Hematopoietic multipotent progenitor cell treated with erythropoietin and hydrocortisone succinate and interleukin-3 and kit ligand, for 17 days (in vitro differentiated cells): ENCODE measurements around the gene DMGDH.

Experiments
- DNase-seq: peaks from one replicate; pipeline ENCODE4 v3.0.0-alpha.2; 2015; ENCODE audit warnings: low spot score

Gene DMGDH

DNA sequence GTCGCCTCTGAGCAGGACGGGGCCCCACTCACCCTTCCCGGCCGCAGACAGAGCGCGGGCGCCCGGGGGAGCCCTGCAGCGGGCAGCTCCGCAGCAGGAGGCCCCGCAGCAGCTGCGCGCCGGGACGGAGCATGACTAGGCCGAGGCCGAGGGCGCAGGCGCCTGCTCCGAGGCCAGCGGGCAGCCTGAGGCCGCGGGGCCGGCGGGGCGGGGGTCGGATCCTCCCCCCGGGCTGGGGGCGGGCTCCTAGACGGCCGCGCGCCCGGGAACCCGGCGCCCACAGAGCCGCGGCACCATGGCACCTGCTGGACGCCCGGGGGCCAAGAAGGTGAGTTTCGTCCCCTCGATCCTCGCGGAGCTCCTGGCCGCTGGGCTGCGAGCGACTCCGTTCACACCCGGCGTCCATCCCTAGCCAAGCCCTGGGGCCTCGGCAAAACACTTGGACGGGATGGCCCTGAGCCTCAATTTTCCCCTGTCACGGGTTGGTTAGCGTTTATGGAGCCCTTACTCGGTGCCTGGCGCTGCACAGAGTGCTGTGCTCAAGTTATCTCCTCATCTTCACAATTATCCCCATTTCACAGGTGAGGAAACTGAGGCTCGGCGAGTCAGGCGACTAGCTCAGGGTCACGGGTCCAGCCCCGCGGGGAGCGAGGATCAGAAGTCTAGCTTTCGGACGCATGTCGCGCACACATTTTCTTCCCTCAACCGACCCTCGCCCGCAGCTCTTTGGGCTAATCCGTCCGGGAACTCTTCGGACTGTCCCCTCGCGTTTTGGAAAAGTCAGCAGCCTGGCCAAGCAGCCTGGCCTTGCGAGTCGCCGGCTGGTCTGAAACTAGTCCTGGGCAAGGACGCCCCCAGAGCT lies at the start of gene DMGDH, which contains the start of gene BHMT2:
Gene DMGDH (minus strand): TSS at position 187 of the 862 bp plus-strand sequence. CDS start 54 bp downstream, at position 133.
Gene BHMT2 (plus strand): TSS at position 280 of the 862 bp plus-strand sequence. CDS start 16 bp downstream, at position 296.
- no peak for DNase-seq

DNA sequence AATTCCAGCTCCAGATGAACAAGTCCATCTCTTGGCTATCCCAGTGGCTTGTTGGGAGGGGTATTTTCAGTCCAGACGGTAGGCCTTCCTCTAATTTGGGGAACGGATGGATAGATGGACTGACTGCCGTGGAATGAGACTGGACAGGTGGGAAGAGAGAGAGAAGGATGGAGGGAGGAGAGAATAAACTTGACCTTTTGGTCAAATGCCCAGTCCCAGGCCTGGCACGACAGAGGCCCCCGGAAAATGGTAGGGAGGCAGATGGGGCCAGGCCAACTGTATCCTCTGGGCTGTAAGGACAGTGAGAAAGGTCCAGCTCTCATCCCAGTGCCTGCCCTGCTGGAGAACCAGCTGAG lies 43.2 kb upstream of the DMGDH start:
- no peak for DNase-seq

DNA sequence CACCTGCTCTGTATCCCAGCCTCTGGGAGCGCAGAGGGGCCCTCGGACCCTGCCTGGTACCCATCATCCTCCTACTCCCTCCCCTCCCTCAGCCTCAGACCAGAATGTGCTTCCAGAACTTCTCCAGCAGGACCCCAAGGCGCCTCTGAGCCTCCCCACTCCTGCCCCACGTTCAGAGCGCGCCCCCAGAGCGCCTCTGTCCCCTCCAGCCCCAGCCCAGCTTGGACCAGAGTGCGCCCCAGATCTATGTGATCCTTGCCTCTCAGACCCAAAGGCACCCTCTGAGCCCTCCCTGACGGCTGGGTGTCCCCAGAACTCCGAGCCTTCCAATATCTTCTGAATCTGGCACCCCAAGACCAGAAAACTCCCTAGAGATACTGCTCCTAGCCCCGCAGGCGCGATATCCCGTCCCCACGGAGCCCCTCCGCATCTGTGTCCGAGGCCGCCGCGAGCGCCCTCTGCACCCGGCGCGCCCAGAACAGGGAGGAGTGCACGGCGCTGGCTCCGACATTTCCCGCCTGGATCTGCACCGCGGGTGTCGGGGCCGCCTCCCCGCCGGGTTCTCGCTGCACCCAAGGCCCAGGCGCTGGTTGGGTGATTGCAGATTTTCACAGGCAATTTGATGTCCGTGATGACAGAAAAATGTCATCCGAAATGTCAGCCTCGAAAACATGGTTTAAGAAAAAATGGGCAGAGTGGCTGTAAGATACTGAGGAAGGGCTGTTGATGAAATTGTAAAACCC lies 42.7 kb upstream of the DMGDH start:
- DNase-seq = no peak

DNA sequence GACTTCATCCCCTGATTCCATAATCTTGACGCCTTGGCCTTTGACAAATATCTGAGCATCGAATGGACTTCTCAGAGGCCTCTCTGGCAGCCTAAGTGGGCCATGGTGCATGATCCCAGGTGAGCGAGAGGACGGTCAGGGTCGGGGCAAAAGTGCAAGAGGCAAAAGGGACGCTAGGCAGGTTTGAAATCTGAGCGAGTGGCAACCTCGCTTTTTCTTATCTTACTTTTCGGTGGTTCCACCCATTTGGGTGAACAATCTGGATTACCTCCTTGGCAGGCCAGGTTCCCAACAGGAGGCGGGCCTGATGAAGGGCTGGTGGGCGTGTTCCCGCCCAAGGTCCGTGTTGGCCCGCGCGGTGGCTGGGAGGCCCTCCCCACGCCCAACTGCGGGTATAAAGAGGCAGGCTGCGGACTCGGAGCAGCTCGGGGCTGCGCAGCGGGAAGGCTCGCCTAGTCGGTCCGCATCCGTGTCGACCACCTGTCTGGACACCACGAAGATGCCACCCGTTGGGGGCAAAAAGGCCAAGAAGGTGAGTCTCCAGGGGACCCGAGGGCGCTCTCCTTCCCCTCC lies 42.0 kb upstream of the DMGDH start, which contains the start of gene BHMT:
Gene BHMT (plus strand): TSS at position 423 of the 573 bp plus-strand sequence. CDS start 77 bp downstream, at position 500.
- no peak for DNase-seq

DNA sequence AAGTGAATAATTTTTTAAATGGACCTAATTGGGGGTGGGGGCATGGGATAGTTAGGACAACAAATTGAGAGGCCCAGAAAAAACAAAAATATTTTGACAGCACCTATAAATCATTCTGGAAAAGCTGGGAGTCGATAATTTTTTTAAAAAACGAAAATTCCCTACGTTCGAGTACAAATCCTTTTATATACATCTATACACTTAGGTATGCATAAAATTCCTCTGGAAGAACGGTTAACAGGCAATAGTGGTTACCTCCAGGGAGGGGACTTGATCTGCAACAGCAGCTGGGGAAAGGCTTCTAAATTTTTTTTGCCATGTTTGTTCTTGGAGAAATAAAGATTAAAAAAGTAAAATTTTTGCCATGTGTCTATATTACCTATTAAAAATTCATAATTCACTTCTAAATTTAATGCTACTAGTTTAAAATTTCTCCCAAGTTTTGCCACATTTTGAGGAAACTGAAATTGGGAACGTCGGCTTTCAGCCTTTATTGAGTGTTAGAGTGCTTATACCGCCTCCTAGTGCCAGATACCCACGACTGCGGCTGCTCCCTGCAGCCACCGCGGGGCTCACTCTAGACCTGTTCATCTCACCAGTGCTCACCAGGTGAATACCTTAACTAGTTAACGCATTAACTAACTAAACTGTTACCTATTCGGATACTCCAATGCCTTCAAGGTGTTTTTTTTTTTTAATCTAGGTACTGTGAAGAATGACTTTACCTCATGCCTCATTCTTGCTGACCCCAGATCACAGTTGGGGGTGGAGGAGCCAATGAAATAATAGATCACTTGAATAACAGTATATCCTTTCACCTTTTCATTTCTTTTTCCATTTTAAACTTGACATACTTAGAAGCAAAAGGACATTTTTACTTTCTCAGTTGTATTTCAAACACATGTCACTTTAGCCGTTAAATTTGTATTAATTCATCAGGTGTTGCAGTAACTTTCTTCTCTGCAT lies 40.3 kb upstream of the DMGDH start:
- peak; percentile 16 for DNase-seq

DNA sequence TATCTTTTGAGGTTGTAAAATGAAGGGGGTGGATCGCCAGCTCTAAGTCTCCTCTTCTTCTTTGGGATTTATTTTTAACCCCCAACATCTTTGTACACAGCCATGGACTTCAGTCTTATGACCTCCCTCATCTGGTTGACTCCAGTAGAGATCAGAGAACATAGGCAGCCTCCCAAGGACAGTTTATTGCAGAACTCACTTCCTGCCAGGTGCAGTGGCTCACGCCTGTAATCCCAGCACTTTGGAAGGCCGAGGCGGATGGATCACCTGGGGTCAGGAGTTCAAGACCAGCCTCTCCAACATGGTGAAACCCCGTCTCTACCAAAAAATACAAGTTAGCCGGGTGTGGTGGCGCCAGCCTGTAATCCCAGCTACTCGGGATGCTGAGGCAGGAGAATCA lies 39.3 kb upstream of the DMGDH start:
- no peak for DNase-seq

DNA sequence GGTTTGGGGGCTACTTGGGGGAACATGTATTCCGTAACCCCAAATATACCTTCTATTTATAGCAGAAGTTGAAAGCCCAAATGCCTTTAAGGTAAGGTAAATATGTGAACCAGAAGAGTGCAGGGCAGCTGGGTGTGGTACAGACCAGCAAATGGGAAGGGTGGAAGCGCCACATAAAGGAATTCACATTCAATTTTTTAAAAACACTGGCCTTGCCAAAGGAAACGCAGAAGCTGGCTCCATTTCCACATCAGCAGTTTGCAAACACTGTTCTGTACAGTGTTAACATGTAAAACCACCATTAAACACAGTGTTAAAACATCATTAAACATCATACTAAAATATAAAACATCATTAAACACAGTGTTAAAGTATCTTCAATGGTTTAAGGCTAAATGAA lies 38.6 kb upstream of the DMGDH start:
- no peak for DNase-seq

DNA sequence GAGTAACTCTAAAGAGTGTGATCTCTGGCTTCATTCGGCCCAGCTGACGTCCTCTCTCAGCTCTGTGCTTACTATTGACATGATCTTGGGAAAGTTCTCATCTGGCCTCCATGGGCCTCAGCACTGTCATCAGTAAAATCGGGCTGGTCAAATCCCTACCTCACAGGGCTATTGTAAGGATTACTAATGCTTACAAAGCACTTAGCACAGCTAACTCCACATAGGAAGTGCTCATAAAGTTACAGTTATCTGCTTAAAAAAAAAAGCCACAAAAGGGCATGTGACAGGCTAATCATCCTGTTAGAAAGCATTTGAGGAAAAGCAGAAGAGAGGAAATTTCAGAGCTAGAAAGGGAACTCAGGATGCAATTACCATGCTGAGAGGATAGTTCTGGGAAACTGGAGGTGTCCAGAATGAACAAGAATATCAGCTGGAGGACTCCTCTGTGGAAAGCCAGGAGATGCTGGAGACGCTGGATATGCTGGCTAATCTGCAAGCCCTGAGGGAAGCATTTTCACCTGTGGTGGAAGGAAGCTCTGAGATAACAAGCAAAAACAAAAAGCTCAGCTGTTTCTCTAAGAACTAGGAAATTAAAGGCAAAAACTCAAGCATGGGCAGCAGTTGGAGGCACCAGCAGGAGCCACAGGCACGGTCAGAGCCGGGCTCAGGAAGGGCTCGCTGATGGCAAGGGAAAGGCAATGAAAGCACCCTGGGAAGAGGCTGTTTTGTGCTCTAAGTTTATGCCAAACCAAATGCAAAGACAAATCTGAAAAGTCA lies 37.7 kb upstream of the DMGDH start:
- DNase-seq = no peak

DNA sequence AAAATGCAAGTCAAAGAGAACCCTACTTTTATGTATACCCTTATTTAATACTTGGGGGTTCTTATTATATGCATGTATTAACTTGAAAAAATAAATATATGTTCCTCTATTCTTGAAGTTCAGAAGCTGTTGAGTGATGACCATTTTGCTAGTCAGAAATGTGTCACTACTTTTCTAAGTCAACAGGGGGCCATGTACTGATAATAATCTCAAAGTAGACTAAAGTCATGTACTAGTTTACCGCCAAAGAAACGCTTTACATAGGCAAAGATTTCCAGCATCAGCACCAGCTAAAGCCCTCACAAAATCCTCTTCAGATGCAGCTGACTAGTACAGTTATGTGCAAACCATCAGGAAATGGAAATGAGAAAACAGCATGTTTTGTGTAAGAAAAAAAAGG lies 36.4 kb upstream of the DMGDH start:
- no peak for DNase-seq

DNA sequence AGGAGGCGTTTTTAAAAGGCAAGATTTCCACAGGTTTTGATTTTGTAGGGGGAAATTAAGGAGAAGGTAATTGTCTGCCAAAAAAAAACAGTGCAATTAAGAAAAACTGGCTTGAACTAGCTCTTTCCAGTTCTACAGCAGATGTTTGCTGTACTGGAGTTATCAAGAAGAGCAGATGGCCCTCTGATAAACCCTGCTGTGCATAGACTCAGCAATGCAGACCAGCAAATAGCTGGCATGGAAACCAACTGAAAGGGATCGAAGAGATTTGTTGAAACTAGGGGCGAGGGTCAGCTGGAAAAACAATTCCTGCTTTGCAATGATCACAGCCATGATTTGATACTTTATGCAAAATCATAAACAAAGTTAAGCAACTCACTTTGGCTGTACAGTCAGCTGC lies 24.3 kb upstream of the DMGDH start:
- no peak for DNase-seq

DNA sequence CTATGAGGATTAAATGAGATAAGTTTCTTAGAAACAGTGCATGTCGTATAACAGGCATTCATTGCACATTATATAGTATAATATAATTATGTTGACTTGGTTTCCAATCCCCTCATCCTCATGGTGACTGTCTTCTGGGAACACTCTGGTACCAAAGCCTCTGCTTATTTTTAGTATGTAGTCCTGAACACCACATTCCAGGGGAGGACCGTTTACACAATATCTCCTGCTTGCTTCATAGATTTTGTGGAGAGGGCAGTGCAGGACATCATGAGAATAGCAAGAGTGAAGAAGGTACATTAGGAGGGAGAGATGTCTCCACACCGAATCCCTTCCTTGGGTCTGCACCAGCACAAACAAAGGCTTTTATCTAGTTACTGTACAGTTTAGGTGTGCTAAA lies 21.6 kb upstream of the DMGDH start:
- no peak for DNase-seq

DNA sequence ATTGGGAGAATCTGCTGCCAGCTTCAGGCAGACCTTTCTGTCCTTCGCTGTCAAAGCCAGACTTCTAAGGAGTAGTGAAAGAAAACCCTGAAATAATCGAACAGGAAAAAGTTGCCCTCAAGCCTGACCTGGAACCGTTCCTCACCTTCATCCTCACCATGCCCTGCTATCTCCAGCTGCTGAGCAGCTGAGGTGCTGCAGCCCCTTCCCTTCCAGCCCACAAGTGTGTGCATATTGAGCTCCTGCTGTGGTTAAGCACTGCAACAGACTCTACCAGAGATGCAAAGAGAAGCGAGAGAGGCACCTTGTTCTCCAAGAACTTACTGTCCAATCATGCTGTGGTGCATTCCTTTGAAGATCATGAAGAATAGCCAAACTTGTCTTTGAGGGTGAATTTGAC lies 19.0 kb upstream of the DMGDH start:
- DNase-seq = no peak

DNA sequence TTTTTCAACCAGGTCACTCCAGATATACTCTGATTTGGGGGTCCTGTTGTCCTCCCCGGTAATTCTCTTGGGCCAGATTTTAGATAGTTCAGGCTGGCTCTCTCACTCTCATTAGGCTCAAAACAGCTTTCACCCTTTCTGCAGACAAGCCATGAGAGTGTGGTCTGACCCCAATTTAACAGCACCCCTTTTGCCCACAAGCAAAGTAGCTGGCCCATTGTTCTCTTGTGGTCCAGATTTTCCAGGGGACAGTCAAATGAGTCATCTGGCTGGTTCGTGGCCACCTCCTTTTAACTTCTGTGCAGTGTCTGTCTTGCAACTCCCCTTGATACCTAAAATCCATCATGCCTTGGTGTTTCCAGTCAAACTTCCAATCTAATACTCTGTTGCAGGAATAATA lies 16.6 kb upstream of the DMGDH start:
- no peak for DNase-seq

DNA sequence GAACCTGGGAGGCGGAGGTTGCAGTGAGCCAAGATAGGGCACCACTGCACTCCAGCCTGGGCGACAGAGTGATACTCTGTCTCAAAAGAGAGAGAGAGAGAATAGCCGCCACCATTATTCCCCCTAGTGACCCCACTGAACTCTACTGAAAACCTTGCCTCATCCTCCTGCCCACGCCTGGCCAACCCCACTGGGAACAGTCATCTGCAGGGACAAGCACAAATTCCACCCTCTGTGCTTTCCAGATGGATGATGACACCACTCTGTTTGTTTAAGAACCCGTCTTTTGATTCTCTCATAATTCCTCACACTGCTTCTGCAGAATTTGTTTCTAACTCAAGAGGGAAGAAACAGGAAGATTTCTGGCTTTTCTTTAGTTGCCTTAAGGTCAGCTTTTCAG lies 12.3 kb upstream of the DMGDH start:
- no peak for DNase-seq

DNA sequence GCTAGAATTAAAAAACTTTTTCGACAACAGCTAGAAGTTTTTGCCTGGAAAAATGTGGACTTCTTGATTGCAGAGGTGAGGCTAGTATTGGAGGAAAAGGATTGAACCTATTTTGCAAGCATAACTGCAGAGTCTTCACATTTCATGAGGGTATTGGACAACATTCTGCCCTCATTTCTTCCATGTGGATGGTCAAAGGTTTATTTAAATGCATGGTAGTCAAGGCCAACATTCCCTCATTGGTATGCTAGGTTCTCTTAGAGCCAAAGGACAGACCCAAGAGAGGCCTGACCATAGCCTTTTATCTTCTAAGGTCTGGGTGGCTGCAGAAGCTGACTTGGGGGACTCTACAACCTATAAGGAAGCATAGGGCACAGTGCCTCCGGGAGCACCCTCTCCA lies 11.3 kb upstream of the DMGDH start:
- DNase-seq = no peak

DNA sequence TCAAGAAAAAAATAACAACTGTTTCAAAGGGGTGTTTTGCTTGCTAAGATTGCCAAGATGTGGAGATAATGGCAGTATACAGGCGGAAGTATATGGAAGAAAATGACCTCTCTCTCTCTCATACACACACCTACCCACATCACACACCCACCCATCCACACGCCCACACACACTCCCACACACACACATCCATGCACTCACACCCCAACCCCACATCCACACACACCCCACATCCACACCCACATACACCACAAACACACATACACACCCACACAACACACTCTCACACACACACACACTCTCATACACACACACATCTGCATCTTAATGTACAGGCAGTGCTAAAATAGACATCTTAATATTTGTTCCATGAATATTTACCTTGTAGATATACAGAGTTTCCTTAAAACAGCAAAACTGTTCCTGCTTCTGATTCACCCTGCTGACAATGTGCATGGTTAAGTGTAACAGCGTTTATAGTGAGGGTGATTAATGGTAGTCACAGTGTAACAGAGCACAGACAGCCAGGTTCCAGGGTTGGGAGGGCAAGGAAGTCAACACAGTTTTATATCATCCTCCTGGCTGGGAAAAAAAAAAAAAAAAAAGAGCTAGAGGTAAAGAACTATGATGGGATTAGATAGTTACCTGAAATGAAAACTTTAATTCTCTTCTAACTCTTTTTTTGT lies 8.3 kb upstream of the DMGDH start:
- no peak for DNase-seq

DNA sequence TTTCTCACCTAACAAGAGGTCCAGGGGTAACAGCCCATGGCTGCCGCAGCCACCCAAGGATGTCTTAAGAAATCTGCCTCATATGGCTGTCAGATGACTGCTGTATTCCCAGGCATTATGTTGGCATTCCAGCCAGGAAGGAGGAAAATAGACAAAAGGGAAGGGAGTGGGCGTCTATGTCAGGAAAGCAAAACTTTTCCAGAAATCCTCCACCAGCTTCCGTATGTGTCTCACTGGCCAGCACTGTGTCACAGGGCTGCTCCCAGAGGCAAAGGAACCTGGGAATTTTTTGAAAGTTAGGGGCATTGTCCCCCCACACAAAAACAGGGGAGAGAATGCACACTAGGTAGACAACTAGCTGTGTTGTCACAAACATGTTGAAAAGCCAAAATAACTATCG lies 7.3 kb upstream of the DMGDH start:
- no peak for DNase-seq

DNA sequence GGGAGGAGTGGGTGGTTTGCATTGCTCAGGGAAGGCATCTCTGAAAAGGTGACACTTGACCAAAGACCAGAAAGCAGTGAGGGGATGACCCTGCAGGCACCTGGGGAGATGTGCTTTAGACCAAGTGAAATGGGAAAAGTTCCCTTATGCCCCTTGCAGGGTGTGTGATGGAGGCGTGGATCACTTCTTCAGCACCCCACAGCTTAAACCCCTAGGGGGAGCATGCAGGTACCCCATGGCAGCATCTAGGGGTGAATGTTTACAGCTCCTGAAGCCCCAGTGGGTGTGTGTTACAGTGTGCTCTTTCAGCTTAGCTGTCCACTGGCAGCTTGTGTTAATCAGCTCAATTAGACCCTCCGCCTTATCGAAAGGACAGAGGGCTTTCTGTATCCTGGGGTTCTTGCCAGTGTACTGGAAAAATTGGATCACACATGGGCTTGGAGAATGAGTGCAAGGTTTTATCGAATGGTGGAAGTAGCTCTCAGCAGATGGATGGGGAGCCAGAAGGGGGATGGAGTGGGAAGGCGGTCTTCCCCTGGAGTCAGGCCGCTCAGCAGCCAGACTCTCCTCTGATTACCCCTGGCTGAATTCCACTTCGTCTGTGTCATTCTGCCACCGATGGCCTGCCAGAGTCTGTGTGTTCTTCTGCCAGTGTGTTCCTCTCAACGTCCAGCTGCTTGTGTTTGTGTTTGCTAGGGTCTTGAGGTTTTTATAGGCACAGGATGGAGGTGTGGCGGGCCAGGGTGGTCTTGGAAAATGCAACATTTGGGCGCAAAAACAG lies 6.4 kb upstream of the DMGDH start:
- no peak for DNase-seq

DNA sequence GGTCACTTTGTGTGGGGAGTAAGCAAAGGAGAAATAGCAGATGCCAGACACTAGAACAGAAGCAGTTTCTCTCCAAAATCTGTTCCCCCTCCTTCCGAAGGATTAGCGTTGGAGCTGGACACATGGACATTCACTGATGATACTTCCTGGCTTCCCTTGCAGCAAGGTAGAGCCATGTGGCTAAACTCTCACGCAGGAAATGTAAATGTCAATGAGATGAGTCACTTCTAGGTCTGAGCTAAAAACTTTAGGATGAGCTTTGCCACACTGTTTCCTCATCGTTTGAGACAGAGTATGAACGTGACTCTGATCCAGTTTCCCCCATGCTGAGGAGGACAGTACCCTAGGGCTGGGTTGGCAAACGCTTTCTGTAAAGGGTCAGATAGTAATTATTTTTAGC lies 5.2 kb upstream of the DMGDH start:
- DNase-seq = no peak

DNA sequence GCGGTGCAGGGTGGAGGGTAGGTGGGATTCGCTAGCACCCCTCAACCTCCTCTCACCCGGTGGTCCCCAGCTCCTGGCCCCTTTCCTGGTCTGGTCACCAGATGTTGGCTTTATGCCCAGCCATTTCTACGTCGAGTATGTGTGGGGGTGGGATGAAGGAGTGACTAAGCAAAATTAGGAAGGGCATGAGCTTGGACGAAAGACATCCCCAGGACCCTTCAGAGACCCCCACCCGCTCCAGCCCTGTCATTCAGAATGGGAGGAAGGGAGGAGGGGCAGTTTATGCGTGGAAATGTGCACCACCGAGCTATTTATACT lies 835 bp upstream of the DMGDH start:
- DNase-seq = no peak
